ENCODE results near the gene RHOBTB3.

The RHOBTB3 gene

GRCh38 chr5:95733107-95733665, 2.0 kb downstream of the RHOBTB3 start:
- no peak for DNase-seq

GRCh38 chr5:95734187-95734586, 3.1 kb downstream of the RHOBTB3 start:
- DNase-seq = no peak

GRCh38 chr5:95734906-95735305, 3.8 kb downstream of the RHOBTB3 start:
- DNase-seq = no peak

- no peak for DNase-seq
These were observed 4.3 kb downstream of the RHOBTB3 start for GRCh38 chr5:95735406-95735805.

- DNase-seq = no peak
These were observed 6.9 kb downstream of the RHOBTB3 start for GRCh38 chr5:95738072-95738471.

- no peak for DNase-seq
These were observed 7.7 kb downstream of the RHOBTB3 start for GRCh38 chr5:95738834-95739233.

- DNase-seq = no peak
These were observed 8.7 kb downstream of the RHOBTB3 start for GRCh38 chr5:95739857-95740256.

GRCh38 chr5:95741458-95741857, 10.3 kb downstream of the RHOBTB3 start:
- no peak for DNase-seq

GRCh38 chr5:95743232-95743631, 12.1 kb downstream of the RHOBTB3 start:
- no peak for DNase-seq

GRCh38 chr5:95743877-95744276, 12.7 kb downstream of the RHOBTB3 start:
- no peak for DNase-seq

GRCh38 chr5:95746194-95746593, 15.1 kb downstream of the RHOBTB3 start:
- no peak for DNase-seq

- DNase-seq = no peak
These were observed 15.9 kb downstream of the RHOBTB3 start for GRCh38 chr5:95746722-95747679.

- no peak for DNase-seq
These were observed 17.0 kb downstream of the RHOBTB3 start for GRCh38 chr5:95748133-95748532.

- DNase-seq = no peak
These were observed 23.4 kb downstream of the RHOBTB3 start for GRCh38 chr5:95754545-95754944.

GRCh38 chr5:95759005-95759404, 27.9 kb downstream of the RHOBTB3 start:
- no peak for DNase-seq

GRCh38 chr5:95759634-95760033, 28.5 kb downstream of the RHOBTB3 start:
- no peak for DNase-seq

GRCh38 chr5:95760273-95761191, 29.4 kb downstream of the RHOBTB3 start:
- no peak for DNase-seq

- no peak for DNase-seq
These were observed 30.9 kb downstream of the RHOBTB3 start for GRCh38 chr5:95761771-95762651.

GRCh38 chr5:95762652-95763041, 31.5 kb downstream of the RHOBTB3 start:
- no peak for DNase-seq

- DNase-seq = no peak
These were observed 32.8 kb downstream of the RHOBTB3 start for GRCh38 chr5:95763941-95764340.

- DNase-seq = no peak
These were observed 37.6 kb downstream of the RHOBTB3 start for GRCh38 chr5:95768731-95769130.
